Cortex of kidney (tissue), 1 donor: Measurements from ENCODE around the gene GSC.
"Not testable (repeated sequence)": the region's sequence is repeated elsewhere in the genome, so short reads cannot be mapped to it uniquely, and the experiment has no call there.

Experiments used
- DNase-seq: peaks from one replicate; lab custom pipeline; 2025; lab: John Stamatoyannopoulos, UW

GSC gene

DNA sequence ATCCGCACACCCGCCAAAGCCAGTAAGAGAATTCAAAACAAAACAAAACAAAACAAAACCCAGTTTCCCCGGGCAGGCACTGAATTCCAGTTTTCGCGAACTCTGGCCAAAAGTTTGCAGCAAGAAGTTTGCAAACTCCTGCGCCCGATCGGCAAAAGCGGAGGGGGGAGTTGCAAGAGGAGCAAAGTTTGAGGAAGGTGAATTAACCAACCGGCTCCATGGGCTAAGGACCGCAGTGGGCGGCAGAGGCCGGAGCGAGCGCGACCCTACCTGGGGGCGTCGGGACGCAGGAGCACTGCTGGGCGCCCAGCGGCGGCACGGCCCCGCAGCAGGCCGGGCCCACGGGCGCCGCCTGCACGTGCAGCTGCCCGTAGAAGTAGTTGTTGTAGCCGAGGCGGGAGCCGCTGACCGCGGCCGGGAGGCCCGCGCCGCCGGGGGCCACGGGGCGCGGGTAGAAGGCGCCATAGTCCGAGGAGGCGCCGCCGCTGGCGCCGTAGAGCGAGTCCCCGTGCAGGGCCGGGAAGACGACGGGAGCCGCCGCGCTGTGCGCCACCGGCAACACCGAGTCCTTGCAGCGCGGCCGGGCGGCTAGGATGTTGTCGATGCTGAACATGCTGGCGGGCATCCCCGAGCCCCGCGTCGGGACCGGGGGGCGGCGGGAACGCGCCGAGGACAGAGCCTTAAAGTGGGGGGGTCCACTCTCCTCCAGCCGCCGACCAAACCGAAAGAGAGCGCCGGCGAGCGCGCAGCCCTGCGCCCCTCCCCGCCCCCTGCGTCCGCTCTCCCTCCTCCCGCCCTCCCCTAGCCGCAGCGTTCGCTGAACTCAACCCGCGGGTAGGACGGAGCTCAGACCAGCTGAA lies at the start of gene GSC:
GSC (minus strand) TSS at position 723 of the 860 bp plus-strand sequence; CDS start at position 625, 98 bp downstream.
- no peak for DNase-seq

- no peak for DNase-seq
Measured at GRCh38 chr14:94819531-94819930, 49.6 kb upstream of the GSC start.

GRCh38 chr14:94816113-94816512 lies 46.2 kb upstream of the GSC start:
- DNase-seq: no peak

GRCh38 chr14:94805680-94806288 lies 35.9 kb upstream of the GSC start:
- no peak for DNase-seq

DNA sequence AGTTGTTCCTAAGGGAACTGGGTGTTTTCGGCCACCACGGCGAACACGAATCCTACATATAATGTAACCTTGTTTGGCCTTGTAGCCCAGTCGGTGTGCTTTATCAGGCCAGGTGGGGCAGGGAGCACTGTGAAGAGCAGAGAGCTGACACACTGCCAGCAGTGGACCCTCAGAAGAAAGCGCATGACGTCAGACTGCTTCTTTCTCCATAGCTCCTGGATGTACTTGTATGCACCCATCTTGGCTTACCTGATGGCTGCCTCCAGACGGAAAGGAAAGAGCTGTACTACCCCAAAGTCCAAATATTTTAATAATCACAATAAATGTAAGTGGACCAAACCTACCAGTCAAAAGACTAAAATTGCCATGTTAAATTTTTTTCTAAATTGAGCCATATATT lies 31.3 kb upstream of the GSC start:
- no peak for DNase-seq

DNA sequence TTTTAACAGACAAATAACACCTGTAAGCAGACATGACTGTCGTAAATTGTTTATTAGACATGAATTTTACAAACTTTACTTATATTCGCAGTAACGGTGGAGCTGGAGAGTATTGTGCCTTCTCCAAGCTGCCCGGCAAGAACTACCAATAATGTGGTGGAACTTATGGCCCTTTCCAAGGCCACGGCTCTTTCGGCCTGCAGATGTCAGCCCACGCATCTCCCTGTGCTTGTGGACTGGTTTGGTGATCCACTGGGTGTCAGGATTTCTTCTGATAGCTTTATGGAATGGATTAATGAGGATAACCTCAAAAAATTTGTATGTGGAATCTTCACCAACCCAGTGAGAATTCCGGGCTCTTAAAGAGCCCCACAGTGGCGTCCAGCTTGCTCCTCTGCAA lies 30.9 kb upstream of the GSC start:
- not testable (repeated sequence) for DNase-seq

- DNase-seq: no peak
Measured at GRCh38 chr14:94797887-94798286, 28.0 kb upstream of the GSC start.

- DNase-seq: no peak
Measured at GRCh38 chr14:94796278-94796677, 26.4 kb upstream of the GSC start.

GRCh38 chr14:94795372-94795771 lies 25.5 kb upstream of the GSC start:
- no peak for DNase-seq

GRCh38 chr14:94793901-94794300 lies 24.0 kb upstream of the GSC start:
- DNase-seq: no peak

DNA sequence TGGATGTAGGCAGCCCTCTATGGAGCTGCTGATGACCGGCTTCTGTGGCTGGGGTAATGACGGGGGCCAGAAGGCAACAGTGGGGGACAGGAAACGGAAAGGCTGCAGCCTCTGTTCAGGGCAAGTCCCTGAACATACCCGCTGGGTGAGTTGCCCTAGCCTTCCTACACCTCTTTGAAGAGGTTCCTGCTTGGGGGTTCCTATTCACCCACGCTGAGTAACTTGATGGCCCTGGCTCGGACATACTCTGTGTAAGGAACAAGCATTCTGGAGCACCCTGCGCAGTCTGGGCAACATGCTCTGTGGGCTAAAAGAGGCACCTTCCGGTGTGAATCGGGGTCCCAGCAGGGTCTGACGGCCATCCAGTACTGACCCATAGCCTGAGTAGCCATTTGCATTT lies 17.7 kb upstream of the GSC start:
- no peak for DNase-seq

GRCh38 chr14:94787092-94787491 lies 17.2 kb upstream of the GSC start:
- no peak for DNase-seq

DNA sequence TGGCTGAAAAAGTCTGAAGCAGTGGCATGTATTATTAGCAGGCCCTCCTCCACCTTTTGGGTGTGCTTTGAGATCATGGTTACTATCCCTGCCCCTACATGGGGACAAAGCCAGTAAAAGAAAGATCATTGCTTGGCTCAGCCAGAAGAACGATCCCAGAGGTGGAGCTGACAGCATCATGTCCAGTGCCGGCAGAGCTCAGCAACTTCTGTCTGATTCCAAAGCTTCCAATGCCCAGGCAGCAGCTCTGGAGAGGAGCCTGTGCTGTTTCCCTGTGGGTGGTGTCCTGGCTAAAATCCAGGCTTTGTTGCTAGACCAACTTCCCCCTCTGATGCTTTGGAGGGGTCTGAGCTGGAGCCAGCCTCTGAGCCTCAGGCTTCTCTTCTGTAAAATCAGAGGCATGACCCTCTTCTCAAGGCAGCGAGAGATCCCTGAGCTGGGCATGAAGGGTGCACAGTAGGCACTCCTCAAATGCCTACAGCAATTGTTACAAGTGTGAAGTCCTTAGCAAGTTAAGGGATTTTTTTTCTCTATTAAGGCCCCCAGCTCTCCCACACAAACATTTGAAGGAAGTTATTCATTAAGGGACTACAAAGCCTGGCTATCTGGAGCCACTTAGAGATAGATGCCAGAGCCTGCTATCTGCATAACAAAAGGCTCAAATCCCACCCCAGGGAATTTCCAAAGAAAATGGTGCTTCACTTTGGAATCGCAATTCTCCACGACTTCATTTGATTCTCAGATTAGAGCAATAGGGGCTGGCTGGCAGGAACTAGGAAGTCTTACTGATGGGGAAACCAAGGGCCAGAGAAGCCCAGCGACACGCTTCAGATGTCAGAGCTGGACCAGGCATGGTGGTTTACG lies 10.9 kb upstream of the GSC start:
- DNase-seq: no peak

- no peak for DNase-seq
Measured at GRCh38 chr14:94779713-94780112, 9.8 kb upstream of the GSC start.

GRCh38 chr14:94775871-94776210 lies 5.9 kb upstream of the GSC start:
- DNase-seq: no peak

- no peak for DNase-seq
Measured at GRCh38 chr14:94775091-94775870, 5.4 kb upstream of the GSC start.

DNA sequence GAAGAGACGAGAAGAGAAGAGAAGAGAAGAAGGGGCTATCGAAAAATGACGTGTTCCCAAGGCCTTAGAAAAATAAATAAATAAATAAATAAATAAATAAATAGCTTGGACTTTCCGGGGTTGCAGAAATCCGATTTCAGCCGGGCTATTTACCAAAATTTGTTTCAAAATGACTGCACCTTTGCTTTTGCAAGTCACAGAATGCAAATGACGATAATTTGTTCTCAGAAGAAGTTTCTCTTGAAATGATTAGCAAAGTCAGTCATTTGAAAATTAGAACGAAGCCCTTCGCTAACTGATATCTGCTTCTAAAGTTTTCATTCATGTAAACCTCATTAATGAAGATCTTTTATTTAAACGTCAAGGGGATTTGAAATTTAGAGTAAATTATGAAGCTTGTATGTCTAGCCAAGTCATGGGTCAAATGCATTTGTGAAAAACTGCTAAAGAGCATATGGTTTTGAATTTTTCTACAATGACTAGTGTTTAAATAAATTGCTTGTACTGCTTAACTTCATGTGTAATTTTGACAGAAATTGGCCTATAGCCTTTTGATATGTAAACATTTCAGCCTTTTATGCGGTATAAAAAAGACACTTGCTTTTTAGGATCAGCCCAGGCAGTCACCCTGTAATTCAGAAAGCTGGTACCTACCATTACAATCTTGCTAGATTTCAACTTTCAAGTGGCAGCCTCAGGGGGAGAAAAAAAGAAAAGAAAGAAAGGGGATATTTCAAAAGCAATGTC lies 4.6 kb upstream of the GSC start:
- DNase-seq: no peak

DNA sequence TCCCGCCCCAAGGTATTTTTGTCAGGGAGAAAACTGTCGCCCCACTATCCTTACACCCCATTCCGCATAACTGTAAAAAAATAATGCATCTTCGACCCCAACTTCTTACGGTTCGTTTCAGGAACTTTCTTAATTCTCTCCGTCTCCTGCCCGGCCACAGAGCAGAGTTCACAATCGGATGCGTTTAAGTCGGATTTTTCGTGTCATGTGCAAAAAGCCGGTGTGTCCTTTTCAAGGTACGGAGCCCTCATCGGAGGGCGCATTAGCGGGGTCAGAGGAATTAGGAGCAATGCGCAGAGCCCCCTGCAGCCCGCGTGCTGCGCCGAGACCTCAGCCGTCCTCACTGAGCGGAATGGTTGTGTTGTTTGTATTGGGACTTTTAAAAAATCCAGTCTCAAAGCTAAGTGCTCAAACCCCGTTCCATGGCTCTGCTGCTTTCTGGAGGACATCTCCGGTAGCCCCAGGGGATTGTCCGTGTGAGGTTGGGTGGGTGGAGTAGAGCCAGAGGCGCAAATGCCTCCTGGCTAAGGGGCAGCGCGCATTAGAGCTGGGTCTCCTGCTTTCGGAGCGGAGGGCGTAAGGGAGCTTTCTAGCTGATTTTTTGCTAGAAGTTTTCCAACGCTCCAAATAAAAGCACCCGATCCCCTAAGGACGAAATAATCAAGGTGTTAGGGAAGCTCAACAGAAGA lies 3.9 kb upstream of the GSC start:
- no peak for DNase-seq

GRCh38 chr14:94773061-94773648 lies 3.2 kb upstream of the GSC start:
- DNase-seq: no peak

- no peak for DNase-seq
Measured at GRCh38 chr14:94772548-94772947, 2.6 kb upstream of the GSC start.
